Activated CD8-positive, alpha-beta T cell treated with anti-CD3 and anti-CD28 coated beads for 36 hours (primary cell): ENCODE results near the gene SP6. TPM values are rescaled to one million over a fixed set of nuclear protein-coding genes. Genes with fewer than 3 reads are reported as not detected.
A peak's percentile ranks its signal among the peaks of the same experiment; 100 is the strongest.

Experiments
- ATAC-seq: fragments of 200-7000 bp; cut with Tn5 transposase; one replicate; pipeline ENCODE4 v1.10.0; 2021; ENCODE audit warnings: mild to moderate bottlenecking, moderate library complexity
- CTCF ChIA-PET: fragments of 350-600 bp; sonication (Branson Sonifier 250); formaldehyde crosslinking; loops from one replicate; lab custom pipeline; 2021; ENCODE audit warnings: antibody characterized with exemption; lab: Charles Lee
- POLR2A ChIA-PET: fragments of 350-600 bp; sonication (Branson Sonifier 250); formaldehyde crosslinking; loops from one replicate; lab custom pipeline; 2021; ENCODE audit warnings: antibody characterized with exemption; lab: Charles Lee
- DNase-seq: peaks from one replicate; pipeline ENCODE4 v3.0.0-alpha.2; 2020
- H3K27ac Mint-ChIP-seq: one replicate; pipeline ENCODE4 v1.8.0; 2021; ENCODE audit warnings: mild to moderate bottlenecking, mixed read lengths
- H3K27me3 Mint-ChIP-seq: one replicate; pipeline ENCODE4 v1.8.0; 2021; ENCODE audit warnings: mixed read lengths
- H3K36me3 Mint-ChIP-seq: one replicate; pipeline ENCODE4 v1.8.0; 2021; ENCODE audit warnings: low read depth, mixed read lengths
- H3K4me1 Mint-ChIP-seq: one replicate; pipeline ENCODE4 v1.8.0; 2021; ENCODE audit warnings: low read depth, mixed read lengths
- H3K4me3 Mint-ChIP-seq: one replicate; pipeline ENCODE4 v1.8.0; 2021; ENCODE audit warnings: mild to moderate bottlenecking, moderate library complexity, mixed read lengths
- H3K9me3 Mint-ChIP-seq: one replicate; pipeline ENCODE4 v1.8.0; 2021; ENCODE audit warnings: mixed read lengths
- intact Hi-C: fragments of 100-400 bp; cut with micrococcal nuclease; formaldehyde crosslinking; loops from one replicate; pipeline ENCODE4 v1.10.0; 2022
- total RNA-seq, 2 experiments: library from RNA; stranded (reverse); gene quantifications; one replicate each; pipeline ENCODE4 v1.2.3, GENCODE V29; 2021
- TF ChIP-seq, protein P1 (sequence below): fragments of 200-600 bp; IDR thresholded peaks from one replicate; pipeline ENCODE4 v1.8.0; 2022; ENCODE audit warnings: antibody characterized with exemption, mild to moderate bottlenecking

The SP6 gene
- total RNA-seq, 2 experiments from 2014 or later = 0.13 to 0.18 TPM

DNA sequence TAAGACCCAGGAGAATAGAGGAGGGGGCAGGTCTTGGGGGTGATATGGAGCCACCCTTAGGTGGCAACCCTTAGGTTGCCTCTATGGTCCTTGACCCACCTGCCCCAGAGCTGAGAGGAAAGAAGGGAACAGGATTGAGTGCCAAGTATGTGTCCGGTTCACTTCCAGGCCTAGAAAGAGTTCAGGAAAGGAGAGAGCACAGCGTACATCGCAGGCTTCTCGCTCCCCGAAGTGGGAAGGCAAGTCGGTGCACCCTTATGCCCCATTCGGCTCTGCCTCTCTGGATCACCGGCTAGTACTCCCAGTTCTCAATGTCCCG is 631 bp downstream of the SP6 start:
- ATAC-seq = no peak
- intact Hi-C loops = no loop called here
- DNase-seq = no peak
- H3K4me1 Mint-ChIP-seq = peaks cover 16% of the 10 kb centered on the region
- peak overlapping the region; percentile 32 for H3K4me3 Mint-ChIP-seq
- no peak overlapping the region for H3K27ac Mint-ChIP-seq
- TF ChIP-seq, protein P1, sequence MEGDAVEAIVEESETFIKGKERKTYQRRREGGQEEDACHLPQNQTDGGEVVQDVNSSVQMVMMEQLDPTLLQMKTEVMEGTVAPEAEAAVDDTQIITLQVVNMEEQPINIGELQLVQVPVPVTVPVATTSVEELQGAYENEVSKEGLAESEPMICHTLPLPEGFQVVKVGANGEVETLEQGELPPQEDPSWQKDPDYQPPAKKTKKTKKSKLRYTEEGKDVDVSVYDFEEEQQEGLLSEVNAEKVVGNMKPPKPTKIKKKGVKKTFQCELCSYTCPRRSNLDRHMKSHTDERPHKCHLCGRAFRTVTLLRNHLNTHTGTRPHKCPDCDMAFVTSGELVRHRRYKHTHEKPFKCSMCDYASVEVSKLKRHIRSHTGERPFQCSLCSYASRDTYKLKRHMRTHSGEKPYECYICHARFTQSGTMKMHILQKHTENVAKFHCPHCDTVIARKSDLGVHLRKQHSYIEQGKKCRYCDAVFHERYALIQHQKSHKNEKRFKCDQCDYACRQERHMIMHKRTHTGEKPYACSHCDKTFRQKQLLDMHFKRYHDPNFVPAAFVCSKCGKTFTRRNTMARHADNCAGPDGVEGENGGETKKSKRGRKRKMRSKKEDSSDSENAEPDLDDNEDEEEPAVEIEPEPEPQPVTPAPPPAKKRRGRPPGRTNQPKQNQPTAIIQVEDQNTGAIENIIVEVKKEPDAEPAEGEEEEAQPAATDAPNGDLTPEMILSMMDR = no peak
- no peaks in the 10 kb centered on the region for H3K36me3 Mint-ChIP-seq
- ChIA-PET POLR2A (interaction anchor here (0.9 to 3.1 kb wide), 3 partner anchors 29 to 45 kb away, joined by 3 to 15 read pairs (median 3); no protein-coding TSS in a partner anchor), CTCF (interaction anchor here (0.9 to 20.8 kb wide), 3 partner anchors 9 to 99 kb away, joined by 5 to 586 read pairs (median 39); partner anchors contain the start of genes SCRN2 and SP2)
- no peaks in the 10 kb centered on the region for H3K9me3 Mint-ChIP-seq
- peaks cover 75% of the 10 kb centered on the region for H3K27me3 Mint-ChIP-seq

DNA sequence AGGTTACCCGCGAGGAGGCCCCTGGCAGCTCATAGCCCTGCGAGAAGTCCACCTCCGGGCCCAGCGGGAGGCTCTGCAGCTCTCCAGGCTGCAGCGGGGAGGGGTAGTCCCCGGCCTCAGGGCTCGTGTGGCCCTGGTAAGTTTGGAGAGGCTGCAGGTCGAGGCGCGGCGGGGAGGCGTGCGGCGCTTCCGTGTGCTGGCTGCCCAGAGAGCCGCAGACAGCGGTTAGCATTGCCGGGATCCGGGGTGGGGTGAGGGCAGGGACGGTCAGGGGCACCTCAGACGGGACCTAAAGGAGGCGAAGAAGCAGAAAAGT is 2.8 kb downstream of the SP6 start:
- CTCF ChIA-PET = interaction anchor here (0.7 to 20.8 kb wide), 11 partner anchors 8 to 170 kb away, joined by 3 to 586 read pairs (median 5); partner anchors contain the start of genes CDK5RAP3, PNPO and SP2
- Mint-ChIP-seq H3K4me1 (peaks cover 12% of the 10 kb centered on the region), H3K36me3 (no peaks in the 10 kb centered on the region), H3K4me3 (no peak overlapping the region), H3K27ac (no peak overlapping the region), H3K27me3 (peaks cover 67% of the 10 kb centered on the region), H3K9me3 (no peaks in the 10 kb centered on the region)
- no peak for DNase-seq
- TF ChIP-seq, protein P1 = no peak
- POLR2A ChIA-PET = interaction anchor here (0.5 to 0.9 kb wide), 2 partner anchors 42 to 94 kb away, joined by 3 read pairs; no protein-coding TSS in a partner anchor
- intact Hi-C loops = no loop called here
- ATAC-seq = no peak

DNA sequence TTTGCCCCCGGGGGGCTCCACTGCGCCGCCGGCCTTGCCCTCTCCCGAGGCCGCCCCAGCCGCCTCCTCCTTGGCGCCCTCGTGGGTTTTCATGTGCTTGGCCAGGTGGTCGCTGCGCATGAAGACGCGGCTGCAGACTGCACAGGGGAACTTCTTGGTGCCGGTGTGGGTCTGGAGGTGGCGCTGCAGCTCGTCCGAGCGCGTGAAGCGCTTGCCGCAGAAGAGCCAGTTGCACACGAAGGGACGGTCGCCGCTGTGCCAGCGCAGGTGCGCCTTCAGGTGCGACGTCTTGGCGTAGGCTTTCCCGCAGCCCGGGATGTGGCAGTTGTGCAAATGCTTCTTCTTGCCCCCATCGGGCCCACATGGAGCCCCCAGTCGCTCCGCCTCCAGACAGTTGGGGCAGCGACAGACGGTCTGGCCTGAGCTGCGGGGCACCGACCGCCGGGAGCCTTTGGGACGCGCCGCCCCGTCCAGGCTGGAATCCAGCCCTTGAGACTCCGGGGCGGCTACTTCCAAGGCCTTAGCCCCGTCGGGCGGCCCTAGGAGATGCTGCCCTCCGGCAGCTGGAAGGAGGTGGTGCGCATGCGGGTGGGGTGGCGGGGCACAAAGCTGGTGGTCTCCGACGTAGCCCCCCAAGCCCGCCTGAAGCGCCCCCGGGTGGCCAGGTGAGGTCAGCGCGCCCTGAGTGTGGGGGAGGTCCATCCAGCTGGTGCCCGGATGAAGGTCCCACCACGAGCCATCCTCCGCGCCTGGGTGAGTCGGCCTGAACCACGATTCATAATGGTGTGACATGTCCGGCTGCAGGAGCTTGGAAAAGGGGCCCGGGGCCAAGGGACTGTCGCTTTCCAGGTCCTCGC is 3.4 kb downstream of the SP6 start:
- POLR2A ChIA-PET = interaction anchor here (0.5 to 1.5 kb wide), 4 partner anchors 10 to 94 kb away, joined by 3 to 6 read pairs (median 3); no protein-coding TSS in a partner anchor
- DNase-seq (peak; percentile 54), ATAC-seq (peak; percentile 38)
- Mint-ChIP-seq H3K36me3 (no peaks in the 10 kb centered on the region), H3K27ac (no peak overlapping the region), H3K9me3 (no peaks in the 10 kb centered on the region), H3K27me3 (peaks cover 62% of the 10 kb centered on the region), H3K4me3 (no peak overlapping the region), H3K4me1 (peaks cover 16% of the 10 kb centered on the region)
- intact Hi-C loops = no loop called here
- TF ChIP-seq, protein P1 = peak; percentile 41
- CTCF ChIA-PET = interaction anchor here (0.7 to 20.8 kb wide), 15 partner anchors 9 to 171 kb away, joined by 3 to 586 read pairs (median 5); partner anchors contain the start of genes CDK5RAP3, MRPL10, PNPO and SP2

DNA sequence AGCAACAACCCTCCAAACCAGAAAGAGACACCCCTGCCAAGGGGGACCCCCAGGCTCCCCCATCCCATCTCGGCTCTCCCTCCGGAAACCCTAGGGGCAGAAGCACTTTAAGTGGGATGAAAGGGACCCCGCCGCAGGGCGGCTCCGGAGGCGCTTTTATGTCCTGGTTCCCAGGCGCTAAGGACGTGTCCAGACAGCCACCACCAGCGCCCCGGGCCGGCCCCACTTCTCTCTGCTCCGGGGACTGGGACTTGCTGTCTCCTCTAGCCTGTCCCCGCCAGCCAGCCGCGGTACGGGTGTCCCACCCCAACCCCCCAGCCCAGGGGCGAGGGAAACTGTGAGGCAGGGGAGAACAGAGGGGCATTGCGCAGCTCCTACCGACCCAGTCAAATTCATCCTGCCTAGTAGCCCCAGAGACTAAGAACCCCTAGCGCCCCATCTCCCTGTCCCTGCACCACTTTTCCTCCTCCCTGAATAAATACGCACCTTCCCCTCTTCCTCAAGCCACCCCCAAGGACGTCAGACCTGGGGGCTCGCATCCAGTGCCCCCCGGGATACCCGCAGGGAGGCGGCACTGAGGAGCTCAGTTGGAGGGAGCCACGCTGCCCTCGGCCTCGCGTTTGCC is 4.1 kb downstream of the SP6 start:
- Mint-ChIP-seq H3K36me3 (no peaks in the 10 kb centered on the region), H3K4me3 (no peak overlapping the region), H3K27me3 (peaks cover 55% of the 10 kb centered on the region), H3K27ac (no peak overlapping the region), H3K4me1 (peaks cover 14% of the 10 kb centered on the region), H3K9me3 (no peaks in the 10 kb centered on the region)
- intact Hi-C loops = no loop called here
- ChIA-PET CTCF (interaction anchor here (0.8 to 20.8 kb wide), 15 partner anchors 10 to 148 kb away, joined by 3 to 586 read pairs (median 5); partner anchors contain the start of genes CDK5RAP3, MRPL10, PNPO and SP2), POLR2A (interaction anchor here (0.7 to 1.6 kb wide), 6 partner anchors 9 to 49 kb away, joined by 3 to 7 read pairs (median 4); partner anchors contain the start of genes LRRC46, MRPL10 and SP2)
- TF ChIP-seq, protein P1 = no peak
- DNase-seq (no peak), ATAC-seq (no peak)
